Ascending aorta (tissue), 2 donors: ENCODE results near the gene PRMT1. TPM values are rescaled to one million over a fixed set of nuclear protein-coding genes. Genes with fewer than 3 reads are reported as not detected.

Experiments
- DNase-seq, 2 donors: peaks; one replicate each; pipeline ENCODE4 v3.0.0-alpha.2; 2019; ENCODE audit warnings: low spot score in 2 of 2
- H3K27ac ChIP-seq, 2 donors: fragments of 200-600 bp; sonication (generic); one replicate each; pipeline ENCODE4 v1.5.1; 2016 to 2017; ENCODE audit warnings: mild to moderate bottlenecking in 1 of 2
- H3K27me3 ChIP-seq: fragments of 200-600 bp; sonication (generic); one replicate; pipeline ENCODE4 v1.5.1; 2017
- H3K36me3 ChIP-seq, 2 donors: fragments of 200-600 bp; sonication (generic); one replicate each; pipeline ENCODE4 v1.5.1; 2016
- H3K4me1 ChIP-seq, 2 donors: fragments of 200-600 bp; sonication (generic); one replicate each; pipeline ENCODE4 v1.5.1; 2016 to 2017; ENCODE audit warnings: mild to moderate bottlenecking in 1 of 2
- H3K4me3 ChIP-seq, 2 donors: fragments of 200-600 bp; sonication (generic); one replicate each; pipeline ENCODE4 v1.5.1; 2016 to 2017; ENCODE audit warnings: mild to moderate bottlenecking in 1 of 2
- H3K9me3 ChIP-seq, 2 donors: fragments of 200-600 bp; sonication (generic); one replicate each; pipeline ENCODE4 v1.5.1; 2016
- intact Hi-C: fragments of 100-400 bp; cut with DNase I; formaldehyde crosslinking; loops from one replicate; pipeline ENCODE4 v1.15.1; 2023
- total RNA-seq: library from RNA; depleted of rRNA; stranded (reverse); fragments of >200 nt; gene quantifications from one replicate; pipeline ENCODE4 v1.1.0, GENCODE V29; 2016
- TF ChIP-seq, protein P1 (sequence below), 3 experiments: fragments of 200-600 bp in 2 of 3; fragments of 450-650 bp in 1 of 3; sonication (generic) in 2 of 3; IDR thresholded peaks; one replicate each; pipeline ENCODE4 v1.5.1; 2016 to 2019; ENCODE audit warnings: antibody characterized with exemption in 3 of 3, mild to moderate bottlenecking in 1 of 3, moderate library complexity in 1 of 3

PRMT1 gene
- total RNA-seq, 1 donor from 2014 or later: 271 TPM

DNA sequence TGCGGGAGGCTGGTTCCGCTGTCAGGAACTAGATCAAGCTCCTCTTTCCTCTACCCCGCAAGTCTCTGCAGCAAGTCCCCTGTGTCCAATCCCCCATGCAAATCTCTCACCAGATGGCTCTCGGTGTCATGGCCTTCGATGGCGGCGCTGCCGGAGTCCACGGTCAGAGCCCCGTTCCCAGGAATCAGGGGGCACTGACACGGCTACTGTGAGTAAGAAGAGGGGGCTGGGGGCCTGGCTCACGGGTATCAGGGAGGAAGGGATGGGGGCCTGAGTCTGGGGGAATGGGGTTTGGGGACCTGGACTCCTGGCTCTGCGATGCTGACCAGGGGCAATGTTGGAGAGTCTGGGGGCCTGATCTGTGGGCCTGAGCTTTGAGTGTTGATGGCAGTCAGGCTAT is 31.1 kb upstream of the PRMT1 start:
- H3K27ac ChIP-seq: no peak overlapping the region
- no peak for DNase-seq
- H3K4me1 ChIP-seq: peaks cover 12 to 17% of the 10 kb centered on the region in 2 donors
- H3K4me3 ChIP-seq: no peak overlapping the region
- intact Hi-C loops: no loop called here
- TF ChIP-seq, protein P1, sequence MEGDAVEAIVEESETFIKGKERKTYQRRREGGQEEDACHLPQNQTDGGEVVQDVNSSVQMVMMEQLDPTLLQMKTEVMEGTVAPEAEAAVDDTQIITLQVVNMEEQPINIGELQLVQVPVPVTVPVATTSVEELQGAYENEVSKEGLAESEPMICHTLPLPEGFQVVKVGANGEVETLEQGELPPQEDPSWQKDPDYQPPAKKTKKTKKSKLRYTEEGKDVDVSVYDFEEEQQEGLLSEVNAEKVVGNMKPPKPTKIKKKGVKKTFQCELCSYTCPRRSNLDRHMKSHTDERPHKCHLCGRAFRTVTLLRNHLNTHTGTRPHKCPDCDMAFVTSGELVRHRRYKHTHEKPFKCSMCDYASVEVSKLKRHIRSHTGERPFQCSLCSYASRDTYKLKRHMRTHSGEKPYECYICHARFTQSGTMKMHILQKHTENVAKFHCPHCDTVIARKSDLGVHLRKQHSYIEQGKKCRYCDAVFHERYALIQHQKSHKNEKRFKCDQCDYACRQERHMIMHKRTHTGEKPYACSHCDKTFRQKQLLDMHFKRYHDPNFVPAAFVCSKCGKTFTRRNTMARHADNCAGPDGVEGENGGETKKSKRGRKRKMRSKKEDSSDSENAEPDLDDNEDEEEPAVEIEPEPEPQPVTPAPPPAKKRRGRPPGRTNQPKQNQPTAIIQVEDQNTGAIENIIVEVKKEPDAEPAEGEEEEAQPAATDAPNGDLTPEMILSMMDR (IDR thresholded peaks at IDR 0.05): no peak
- no peaks in the 10 kb centered on the region for H3K9me3 ChIP-seq
- H3K27me3 ChIP-seq: no peaks in the 10 kb centered on the region
- peaks cover 30 to 54% of the 10 kb centered on the region in 2 donors for H3K36me3 ChIP-seq

GRCh38 chr19:49646586-49646985 is 30.5 kb upstream of the PRMT1 start:
- Histone ChIP-seq H3K27me3 (no peaks in the 10 kb centered on the region), H3K4me3 (no peak overlapping the region), H3K27ac (no peak overlapping the region), H3K4me1 (peaks cover 12 to 14% of the 10 kb centered on the region in 2 donors), H3K36me3 (peaks cover 36 to 60% of the 10 kb centered on the region in 2 donors), H3K9me3 (no peaks in the 10 kb centered on the region)
- TF ChIP-seq, protein P1 (IDR thresholded peaks at IDR 0.05): no peak
- intact Hi-C loops: no loop called here
- DNase-seq: no peak

DNA sequence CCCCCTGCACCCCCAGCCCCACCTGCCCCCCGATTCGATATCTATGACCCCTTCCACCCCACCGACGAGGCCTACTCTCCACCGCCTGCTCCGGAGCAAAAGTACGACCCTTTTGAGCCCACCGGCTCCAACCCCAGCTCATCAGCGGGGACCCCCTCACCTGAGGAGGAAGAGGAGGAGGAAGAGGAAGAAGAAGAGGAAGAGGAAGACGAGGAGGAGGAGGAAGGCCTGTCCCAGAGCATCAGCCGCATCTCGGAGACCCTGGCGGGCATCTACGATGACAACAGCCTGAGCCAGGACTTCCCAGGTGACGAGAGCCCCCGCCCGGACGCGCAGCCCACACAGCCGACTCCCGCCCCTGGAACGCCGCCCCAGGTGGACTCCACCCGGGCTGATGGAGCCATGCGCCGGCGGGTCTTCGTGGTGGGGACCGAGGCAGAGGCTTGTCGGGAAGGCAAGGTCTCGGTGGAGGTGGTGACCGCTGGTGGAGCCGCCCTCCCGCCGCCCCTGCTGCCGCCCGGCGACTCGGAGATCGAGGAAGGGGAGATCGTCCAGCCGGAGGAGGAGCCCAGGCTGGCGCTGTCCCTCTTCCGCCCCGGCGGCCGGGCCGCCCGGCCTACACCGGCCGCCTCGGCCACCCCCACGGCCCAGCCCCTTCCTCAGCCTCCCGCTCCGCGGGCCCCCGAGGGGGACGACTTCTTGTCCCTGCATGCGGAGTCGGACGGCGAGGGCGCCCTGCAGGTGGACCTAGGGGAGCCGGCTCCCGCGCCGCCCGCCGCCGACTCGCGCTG is 25.8 kb upstream of the PRMT1 start:
- Histone ChIP-seq H3K4me1 (no peaks in the 10 kb centered on the region), H3K9me3 (no peaks in the 10 kb centered on the region), H3K4me3 (no peak overlapping the region), H3K36me3 (peaks cover 71 to 88% of the 10 kb centered on the region in 2 donors), H3K27ac (no peak overlapping the region), H3K27me3 (no peaks in the 10 kb centered on the region)
- TF ChIP-seq, protein P1 (IDR thresholded peaks at IDR 0.05): no peak
- no peak for DNase-seq
- intact Hi-C loops: no loop called here

- intact Hi-C loops: no loop called here
- Histone ChIP-seq H3K27me3 (no peaks in the 10 kb centered on the region), H3K27ac (no peak overlapping the region), H3K9me3 (no peaks in the 10 kb centered on the region), H3K4me1 (no peaks in the 10 kb centered on the region), H3K4me3 (no peak overlapping the region), H3K36me3 (peaks cover 71 to 88% of the 10 kb centered on the region in 2 donors)
- TF ChIP-seq, protein P1 (IDR thresholded peaks at IDR 0.05): no peak
- no peak for DNase-seq
Measured at GRCh38 chr19:49651820-49652550, 25.1 kb upstream of the PRMT1 start.

DNA sequence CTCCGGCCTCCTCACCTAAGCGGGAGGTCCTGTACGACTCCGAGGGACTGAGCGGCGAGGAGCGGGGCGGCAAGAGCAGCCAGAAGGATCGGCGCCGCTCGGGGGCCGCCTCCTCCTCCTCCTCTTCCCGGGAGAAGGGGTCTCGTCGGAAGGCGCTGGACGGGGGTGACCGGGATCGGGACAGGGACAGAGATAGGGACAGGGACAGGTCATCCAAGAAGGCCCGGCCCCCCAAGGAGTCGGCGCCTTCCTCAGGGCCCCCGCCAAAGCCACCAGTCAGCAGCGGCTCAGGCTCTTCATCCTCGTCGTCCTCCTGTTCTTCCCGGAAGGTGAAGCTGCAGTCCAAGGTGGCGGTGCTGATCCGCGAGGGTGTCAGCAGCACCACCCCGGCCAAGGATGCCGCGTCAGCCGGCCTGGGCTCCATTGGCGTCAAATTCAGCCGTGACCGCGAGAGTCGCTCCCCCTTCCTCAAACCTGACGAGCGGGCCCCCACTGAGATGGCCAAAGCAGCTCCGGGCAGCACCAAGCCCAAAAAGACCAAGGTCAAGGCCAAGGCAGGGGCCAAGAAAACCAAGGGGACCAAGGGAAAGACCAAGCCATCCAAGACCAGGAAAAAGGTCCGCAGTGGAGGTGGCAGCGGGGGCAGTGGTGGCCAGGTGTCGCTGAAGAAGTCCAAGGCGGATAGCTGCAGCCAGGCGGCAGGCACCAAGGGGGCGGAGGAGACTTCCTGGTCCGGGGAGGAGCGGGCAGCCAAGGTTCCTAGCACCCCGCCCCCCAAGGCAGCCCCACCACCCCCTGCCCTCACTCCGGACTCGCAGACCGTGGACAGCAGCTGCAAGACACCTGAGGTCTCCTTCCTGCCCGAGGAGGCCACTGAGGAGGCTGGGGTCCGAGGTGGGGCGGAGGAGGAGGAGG is 24.3 kb upstream of the PRMT1 start:
- intact Hi-C loops: no loop called here
- peaks cover 76 to 88% of the 10 kb centered on the region in 2 donors for H3K36me3 ChIP-seq
- H3K27me3 ChIP-seq: no peaks in the 10 kb centered on the region
- no peaks in the 10 kb centered on the region for H3K9me3 ChIP-seq
- TF ChIP-seq, protein P1 (IDR thresholded peaks at IDR 0.05): no peak
- H3K27ac ChIP-seq: no peak overlapping the region
- DNase-seq: no peak
- H3K4me1 ChIP-seq: no peaks in the 10 kb centered on the region
- H3K4me3 ChIP-seq: no peak overlapping the region
